AG04450 (cell line): ENCODE data around the gene EIF2D. TPM values are rescaled to one million over a fixed set of nuclear protein-coding genes. Genes with fewer than 3 reads are reported as not detected.

ENCODE experiments used
- CTCF ChIA-PET: fragments of 300-600, 350-600 bp; formaldehyde crosslinking; extraction: SDS; loops from one replicate; lab custom pipeline; 2022; ENCODE audit warnings: antibody characterized with exemption, inconsistent platforms; lab: Charles Lee
- POLR2A ChIA-PET: fragments of 350-600 bp; formaldehyde crosslinking; extraction: SDS; loops from one replicate; lab custom pipeline; 2021; ENCODE audit warnings: antibody characterized with exemption, inconsistent platforms; lab: Yijun Ruan, JAX
- DNase-seq: peaks from one replicate; pipeline ENCODE4 v3.0.0-alpha.2; 2011; ENCODE audit warnings: low read depth, low spot score
- H3K27ac ChIP-seq: one replicate; pipeline ENCODE4 v1.5.1; 2012; ENCODE audit warnings: low read depth, low read length, control low read depth
- H3K27me3 ChIP-seq: one replicate; pipeline ENCODE4 v1.6.0; 2012; ENCODE audit warnings: low read length; ENCODE audit not compliant: control insufficient read depth, insufficient read depth
- H3K4me3 ChIP-seq: 2 replicates; pipeline ENCODE4 v1.5.1; 2011; ENCODE audit warnings: mild to moderate bottlenecking, low read depth, low read length, control low read depth
- H3K9me3 ChIP-seq: 2 replicates; pipeline ENCODE4 v1.5.1; 2012; ENCODE audit warnings: low read length; ENCODE audit not compliant: control insufficient read depth, insufficient read depth
- polyA plus RNA-seq: library from polyadenylated mRNA; depleted of rRNA; stranded (reverse); fragments of >200 nt; gene quantifications from 2 replicates; pipeline ENCODE4 v1.2.3, GENCODE V29; 2011
- TF ChIP-seq, protein P1 (sequence below): IDR thresholded peaks from 2 replicates; pipeline ENCODE4 v1.5.1; 2011; ENCODE audit warnings: low read depth, low read length, control low read depth, inconsistent platforms

Gene EIF2D
- polyA plus RNA-seq, 1 experiment = 74.0 TPM

DNA sequence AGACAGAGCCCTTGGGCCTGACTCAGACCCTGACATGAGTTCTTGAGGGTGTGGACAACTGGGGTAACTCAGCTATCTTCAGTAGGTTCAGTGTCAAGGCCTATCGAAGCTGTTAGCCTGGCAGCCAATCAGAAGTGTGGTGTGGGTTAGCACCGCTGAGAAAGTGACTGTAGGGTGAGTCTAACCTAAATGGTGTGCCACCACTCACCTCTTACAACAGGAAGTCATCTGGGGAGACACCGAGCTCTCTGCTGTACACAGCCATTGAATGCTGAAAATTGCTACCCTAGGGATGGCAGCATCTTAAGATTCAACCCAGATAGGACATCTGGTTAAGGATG is 60.3 kb downstream of the EIF2D start:
- Histone ChIP-seq H3K27ac (no peak overlapping the region), H3K9me3 (no peaks in the 10 kb centered on the region), H3K4me3 (no peak overlapping the region), H3K27me3 (peaks cover 28% of the 10 kb centered on the region)
- DNase-seq = no peak
- CTCF ChIA-PET = no interaction called here
- POLR2A ChIA-PET = no interaction called here
- TF ChIP-seq, protein P1, sequence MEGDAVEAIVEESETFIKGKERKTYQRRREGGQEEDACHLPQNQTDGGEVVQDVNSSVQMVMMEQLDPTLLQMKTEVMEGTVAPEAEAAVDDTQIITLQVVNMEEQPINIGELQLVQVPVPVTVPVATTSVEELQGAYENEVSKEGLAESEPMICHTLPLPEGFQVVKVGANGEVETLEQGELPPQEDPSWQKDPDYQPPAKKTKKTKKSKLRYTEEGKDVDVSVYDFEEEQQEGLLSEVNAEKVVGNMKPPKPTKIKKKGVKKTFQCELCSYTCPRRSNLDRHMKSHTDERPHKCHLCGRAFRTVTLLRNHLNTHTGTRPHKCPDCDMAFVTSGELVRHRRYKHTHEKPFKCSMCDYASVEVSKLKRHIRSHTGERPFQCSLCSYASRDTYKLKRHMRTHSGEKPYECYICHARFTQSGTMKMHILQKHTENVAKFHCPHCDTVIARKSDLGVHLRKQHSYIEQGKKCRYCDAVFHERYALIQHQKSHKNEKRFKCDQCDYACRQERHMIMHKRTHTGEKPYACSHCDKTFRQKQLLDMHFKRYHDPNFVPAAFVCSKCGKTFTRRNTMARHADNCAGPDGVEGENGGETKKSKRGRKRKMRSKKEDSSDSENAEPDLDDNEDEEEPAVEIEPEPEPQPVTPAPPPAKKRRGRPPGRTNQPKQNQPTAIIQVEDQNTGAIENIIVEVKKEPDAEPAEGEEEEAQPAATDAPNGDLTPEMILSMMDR = no peak

DNA sequence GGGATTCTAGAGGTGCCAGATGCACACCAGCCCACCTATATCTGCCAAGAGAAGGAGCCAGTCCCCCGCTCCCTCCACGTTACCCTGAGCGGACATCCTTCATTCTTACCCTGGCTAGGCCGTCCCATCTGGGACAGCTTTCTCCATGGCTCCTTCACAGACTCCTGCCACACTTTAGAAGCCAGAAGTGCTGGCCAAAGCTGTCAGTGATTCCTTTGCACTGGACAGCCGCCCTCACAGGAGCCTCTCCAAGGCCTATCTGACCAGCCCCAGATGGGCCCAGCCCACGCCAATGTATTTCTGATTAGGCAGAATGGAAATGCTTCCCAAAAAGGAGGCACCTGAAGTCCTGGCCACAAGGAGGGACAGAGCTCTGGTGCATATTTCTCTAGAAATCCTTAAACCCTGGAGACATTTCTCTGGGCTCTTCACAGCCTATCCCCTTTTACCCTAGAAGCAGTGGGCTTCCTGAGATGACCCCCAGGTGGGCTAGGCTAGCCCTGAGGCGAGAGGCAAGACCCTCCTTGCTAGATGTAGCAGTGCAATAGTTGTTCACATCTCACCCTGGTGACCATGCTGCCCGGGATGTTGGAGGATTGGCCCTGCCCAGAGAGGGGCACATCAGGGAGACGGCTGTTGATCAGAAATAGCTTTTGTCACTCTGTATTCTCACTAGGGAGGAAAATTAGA is 60.8 kb downstream of the EIF2D start:
- ChIA-PET CTCF (interaction anchor here (0.8 to 1.2 kb wide), 2 partner anchors 10 to 61 kb away, joined by 5 read pairs; no protein-coding TSS in a partner anchor), POLR2A (no interaction called here)
- no peak for DNase-seq
- TF ChIP-seq, protein P1 = no peak
- H3K9me3 ChIP-seq = no peaks in the 10 kb centered on the region
- peaks cover 28% of the 10 kb centered on the region for H3K27me3 ChIP-seq
- no peak overlapping the region for H3K27ac ChIP-seq
- H3K4me3 ChIP-seq = no peak overlapping the region

DNA sequence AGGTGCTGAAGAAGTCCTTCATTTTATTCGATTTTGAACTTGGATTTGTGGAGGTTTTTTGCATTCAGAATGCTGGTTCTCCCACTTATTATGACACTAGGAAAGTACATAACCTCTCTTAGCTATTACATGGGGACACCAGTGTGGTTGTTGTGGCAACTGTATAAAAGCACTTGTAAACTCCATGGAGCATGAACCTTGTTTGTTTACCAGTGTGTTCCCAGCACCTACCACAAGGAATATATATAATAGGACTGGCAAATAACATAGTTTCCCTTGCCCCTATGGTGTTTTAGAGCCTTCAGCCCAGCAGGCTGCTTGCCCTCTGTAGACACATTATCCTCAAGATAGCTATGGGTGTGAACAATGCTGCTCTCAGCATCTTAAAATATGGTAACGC is 61.8 kb downstream of the EIF2D start:
- Histone ChIP-seq H3K27me3 (peaks cover 29% of the 10 kb centered on the region), H3K9me3 (no peaks in the 10 kb centered on the region), H3K4me3 (no peak overlapping the region), H3K27ac (no peak overlapping the region)
- DNase-seq = no peak
- ChIA-PET POLR2A (no interaction called here), CTCF (interaction anchor here (1.2 kb wide), 1 partner anchor 9 kb away, joined by 5 read pairs; no protein-coding TSS in a partner anchor)
- TF ChIP-seq, protein P1 = no peak

DNA sequence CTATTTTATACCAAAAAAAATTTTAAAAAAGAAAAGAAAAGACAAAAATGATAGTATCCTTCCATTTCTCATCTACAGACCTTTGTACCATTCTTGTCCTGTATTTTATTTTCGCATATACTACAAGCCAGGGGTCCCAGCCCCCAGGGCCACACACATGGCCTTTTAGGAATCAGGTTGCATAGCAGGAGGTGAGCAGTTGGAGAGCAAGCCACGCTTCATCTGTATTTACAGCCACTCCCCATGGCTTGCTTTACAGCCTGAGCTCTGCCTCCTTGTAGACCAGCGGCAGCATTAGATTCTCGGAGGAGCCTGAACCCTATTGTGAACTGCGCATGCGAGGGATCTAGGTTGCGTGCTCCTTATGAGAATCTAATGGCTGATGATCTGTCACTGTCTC is 65.2 kb downstream of the EIF2D start:
- CTCF ChIA-PET = interaction anchor here (0.9 to 4.4 kb wide), 6 partner anchors 28 to 116 kb away, joined by 3 to 79 read pairs (median 16); partner anchors contain the start of gene EIF2D

DNA sequence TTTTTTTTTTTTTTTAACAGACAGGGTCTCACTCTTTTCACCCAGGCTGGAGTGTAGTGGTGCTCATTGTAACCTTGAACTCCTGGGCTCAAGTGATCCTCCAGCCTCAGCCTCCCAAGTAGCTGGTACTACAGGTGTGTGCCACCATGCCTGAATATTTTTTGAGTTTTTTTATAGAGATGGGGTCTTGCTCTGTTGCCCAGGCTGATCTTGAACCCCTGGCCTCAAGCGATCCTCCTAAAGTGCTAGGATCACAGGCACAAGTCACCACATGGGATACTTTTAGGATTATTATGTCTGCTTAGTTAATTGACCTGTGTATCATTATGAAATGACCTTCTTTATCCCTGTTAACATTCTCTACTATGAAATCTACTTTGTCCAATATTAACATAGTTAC is 66.9 kb downstream of the EIF2D start:
- Histone ChIP-seq H3K9me3 (no peaks in the 10 kb centered on the region), H3K27me3 (peaks cover 19% of the 10 kb centered on the region), H3K27ac (no peak overlapping the region), H3K4me3 (no peak overlapping the region)
- ChIA-PET POLR2A (no interaction called here), CTCF (interaction anchor here (0.6 to 4.4 kb wide), 42 partner anchors 10 to 1131 kb away, joined by 3 to 79 read pairs (median 6); partner anchors contain the start of genes EIF2D and RASSF5)
- TF ChIP-seq, protein P1 = no peak
- DNase-seq = no peak

More for the DNA sequence above, 65.2 kb downstream of the EIF2D start:
- no peaks in the 10 kb centered on the region for H3K9me3 ChIP-seq
- no peak overlapping the region for H3K27ac ChIP-seq
- POLR2A ChIA-PET = no interaction called here
- TF ChIP-seq, protein P1 = no peak
- H3K4me3 ChIP-seq = no peak overlapping the region
- H3K27me3 ChIP-seq = peaks cover 19% of the 10 kb centered on the region
- DNase-seq = no peak
